A673 (cell line): ENCODE data around the gene OLFML1. TPM values are rescaled to one million over a fixed set of nuclear protein-coding genes. Genes with fewer than 3 reads are reported as not detected.
A peak's percentile ranks its signal among the peaks of the same experiment; 100 is the strongest.

Experiments
- BruUV-seq: library from RNA; stranded (reverse); fragments of 400-500 nt; replicated peaks from 2 replicates; lab custom pipeline; 2021; lab: Mats Ljungman, UMichigan
- CTCF ChIA-PET: fragments of 300-600 bp; sonication (Branson Sonifier 250); formaldehyde crosslinking; loops from one replicate; lab custom pipeline; 2022; ENCODE audit warnings: antibody characterized with exemption; lab: Charles Lee
- POLR2A ChIA-PET: fragments of 300-600 bp; sonication (Branson Sonifier 250); formaldehyde crosslinking; loops from one replicate; lab custom pipeline; 2022; ENCODE audit warnings: antibody characterized with exemption; ENCODE audit not compliant: low non-redundant PET; lab: Charles Lee
- DNase-seq: peaks from one replicate; pipeline ENCODE4 v3.0.0-alpha.2; 2015; ENCODE audit warnings: low spot score
- H3K27ac ChIP-seq: fragments of 200-600 bp; sonication (generic); 2 replicates; pipeline ENCODE4 v1.5.1; 2016; ENCODE audit warnings: mixed run types, low read depth, mild to moderate bottlenecking, mixed read lengths, antibody characterized with exemption, low read length; ENCODE audit not compliant: poor library complexity, severe bottlenecking
- H3K27me3 ChIP-seq: fragments of 200-600 bp; sonication (generic); replicated peaks from 2 replicates; pipeline ENCODE4 v1.6.1; 2017; ENCODE audit warnings: mixed run types, low read depth, mild to moderate bottlenecking, mixed read lengths, antibody characterized with exemption, low read length; ENCODE audit not compliant: insufficient read depth, poor library complexity
- H3K36me3 ChIP-seq: fragments of 200-600 bp; sonication (generic); 2 replicates; pipeline ENCODE4 v1.6.1; 2016; ENCODE audit warnings: mixed run types, mild to moderate bottlenecking, mixed read lengths, antibody characterized with exemption, low read length; ENCODE audit not compliant: insufficient read depth, poor library complexity, severe bottlenecking
- H3K4me1 ChIP-seq: fragments of 200-600 bp; sonication (generic); 2 replicates; pipeline ENCODE4 v1.6.1; 2017; ENCODE audit warnings: mixed run types, mild to moderate bottlenecking, mixed read lengths, antibody characterized with exemption, low read length; ENCODE audit not compliant: insufficient read depth, poor library complexity, severe bottlenecking
- H3K4me3 ChIP-seq: fragments of 200-600 bp; sonication (generic); 2 replicates; pipeline ENCODE4 v1.5.1; 2016; ENCODE audit warnings: low read depth, mixed run types, mild to moderate bottlenecking, mixed read lengths, low read length; ENCODE audit not compliant: poor library complexity, severe bottlenecking
- H3K9me3 ChIP-seq: fragments of 200-600 bp; sonication (generic); 2 replicates; pipeline ENCODE4 v1.6.1; 2016; ENCODE audit warnings: mixed run types, low read depth, mild to moderate bottlenecking, mixed read lengths, antibody characterized with exemption, low read length; ENCODE audit not compliant: poor library complexity, severe bottlenecking
- CTCF ChIP-seq: fragments of 300-800, 200-600 bp; sonication (generic); conservative IDR thresholded peaks from 2 replicates; pipeline ENCODE4 v1.5.1; 2017; ENCODE audit warnings: low read depth, mild to moderate bottlenecking, antibody characterized with exemption, low read length, moderate library complexity, mixed read lengths
- EZH2 ChIP-seq: fragments of 200-600 bp; sonication (generic); IDR thresholded peaks from 2 replicates; pipeline ENCODE4 v1.6.1; 2017; ENCODE audit warnings: borderline replicate concordance, low read depth, mild to moderate bottlenecking, mixed read lengths, antibody characterized with exemption, low read length; ENCODE audit not compliant: poor library complexity, severe bottlenecking
- intact Hi-C: fragments of 100-400 bp; cut with micrococcal nuclease; formaldehyde crosslinking; loops from one replicate; pipeline ENCODE4 v1.10.0; 2022; ENCODE audit not compliant: unreplicated experiment
- total RNA-seq: library from RNA; stranded (reverse); gene quantifications from 2 replicates; pipeline ENCODE4 v1.2.3, GENCODE V29; 2021

The OLFML1 gene
- total RNA-seq, 1 experiment from 2014 or later: not detected

GRCh38 chr11:7457211-7457610, 28.1 kb upstream of the OLFML1 start:
- intact Hi-C loops: no loop called here
- Histone ChIP-seq H3K9me3 (no peaks in the 10 kb centered on the region), H3K36me3 (no peaks in the 10 kb centered on the region), H3K4me3 (no peak overlapping the region), H3K27ac (no peak overlapping the region), H3K27me3 (peaks cover 10% of the 10 kb centered on the region), H3K4me1 (no peaks in the 10 kb centered on the region)
- TF ChIP-seq EZH2: no peak
- TF ChIP-seq CTCF: no peak
- peak; percentile 17 for DNase-seq
- POLR2A ChIA-PET: no interaction called here
- BruUV-seq: no TSS peak
- CTCF ChIA-PET: interaction anchor here (0.5 kb wide), 1 partner anchor 1082 kb away, joined by 4 read pairs; no protein-coding TSS in a partner anchor

GRCh38 chr11:7462706-7463105, 22.6 kb upstream of the OLFML1 start:
- DNase-seq: peak; percentile 10
- CTCF ChIA-PET: no interaction called here
- no TSS peak for BruUV-seq
- H3K4me1 ChIP-seq: no peaks in the 10 kb centered on the region
- peaks cover 10% of the 10 kb centered on the region for H3K27me3 ChIP-seq
- H3K27ac ChIP-seq: no peak overlapping the region
- intact Hi-C loops: no loop called here
- no peak overlapping the region for H3K4me3 ChIP-seq
- no peak for TF ChIP-seq EZH2
- TF ChIP-seq CTCF: no peak
- POLR2A ChIA-PET: no interaction called here
- H3K9me3 ChIP-seq: no peaks in the 10 kb centered on the region
- no peaks in the 10 kb centered on the region for H3K36me3 ChIP-seq

GRCh38 chr11:7467652-7468051, 17.7 kb upstream of the OLFML1 start:
- no peak overlapping the region for H3K4me3 ChIP-seq
- ChIA-PET POLR2A (interaction anchor here (0.6 kb wide), 1 partner anchor 217 kb away, joined by 6 read pairs; no protein-coding TSS in a partner anchor), CTCF (no interaction called here)
- no peaks in the 10 kb centered on the region for H3K9me3 ChIP-seq
- no peaks in the 10 kb centered on the region for H3K4me1 ChIP-seq
- no TSS peak for BruUV-seq
- no peaks in the 10 kb centered on the region for H3K27me3 ChIP-seq
- H3K36me3 ChIP-seq: no peaks in the 10 kb centered on the region
- intact Hi-C loops: no loop called here
- no peak overlapping the region for H3K27ac ChIP-seq
- TF ChIP-seq CTCF: no peak
- no peak for TF ChIP-seq EZH2
- no peak for DNase-seq
